Measurements from ENCODE around the gene PPM1H.

DNA sequence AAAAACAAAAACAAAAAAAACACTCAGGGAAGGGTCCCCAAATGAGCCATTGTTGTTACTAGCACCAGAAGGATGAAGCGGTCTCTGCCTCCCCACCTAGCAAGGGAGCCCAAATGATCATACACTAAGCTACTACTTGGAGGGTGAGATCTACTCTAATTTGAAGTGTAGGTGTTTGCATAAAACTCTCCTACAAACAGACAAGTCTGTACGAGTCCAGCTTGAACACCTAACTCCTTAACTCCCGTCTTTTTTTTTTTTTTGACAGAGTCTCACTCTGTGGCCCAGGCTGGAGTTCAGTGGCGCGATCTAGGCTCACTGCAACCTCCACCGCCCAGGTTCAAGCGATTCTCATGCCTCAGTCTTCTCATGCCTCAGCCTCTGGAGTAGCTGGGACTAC, 132.6 kb downstream of the PPM1H start:
- TF ChIP-seq, protein P1, sequence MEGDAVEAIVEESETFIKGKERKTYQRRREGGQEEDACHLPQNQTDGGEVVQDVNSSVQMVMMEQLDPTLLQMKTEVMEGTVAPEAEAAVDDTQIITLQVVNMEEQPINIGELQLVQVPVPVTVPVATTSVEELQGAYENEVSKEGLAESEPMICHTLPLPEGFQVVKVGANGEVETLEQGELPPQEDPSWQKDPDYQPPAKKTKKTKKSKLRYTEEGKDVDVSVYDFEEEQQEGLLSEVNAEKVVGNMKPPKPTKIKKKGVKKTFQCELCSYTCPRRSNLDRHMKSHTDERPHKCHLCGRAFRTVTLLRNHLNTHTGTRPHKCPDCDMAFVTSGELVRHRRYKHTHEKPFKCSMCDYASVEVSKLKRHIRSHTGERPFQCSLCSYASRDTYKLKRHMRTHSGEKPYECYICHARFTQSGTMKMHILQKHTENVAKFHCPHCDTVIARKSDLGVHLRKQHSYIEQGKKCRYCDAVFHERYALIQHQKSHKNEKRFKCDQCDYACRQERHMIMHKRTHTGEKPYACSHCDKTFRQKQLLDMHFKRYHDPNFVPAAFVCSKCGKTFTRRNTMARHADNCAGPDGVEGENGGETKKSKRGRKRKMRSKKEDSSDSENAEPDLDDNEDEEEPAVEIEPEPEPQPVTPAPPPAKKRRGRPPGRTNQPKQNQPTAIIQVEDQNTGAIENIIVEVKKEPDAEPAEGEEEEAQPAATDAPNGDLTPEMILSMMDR (IDR thresholded peaks at IDR 0.05; ENCODE audit: low read length), result no peak
- TF ChIP-seq EZH2 (IDR thresholded peaks at IDR 0.05; ENCODE audit: borderline replicate concordance, low read length), result no peak

Data from OCI-LY1 (cell line).